ENCODE data around the gene OPHN1.
"Not testable (repeated sequence)": the region's sequence is repeated elsewhere in the genome, so short reads cannot be mapped to it uniquely, and the experiment has no call there.

The OPHN1 gene

DNA sequence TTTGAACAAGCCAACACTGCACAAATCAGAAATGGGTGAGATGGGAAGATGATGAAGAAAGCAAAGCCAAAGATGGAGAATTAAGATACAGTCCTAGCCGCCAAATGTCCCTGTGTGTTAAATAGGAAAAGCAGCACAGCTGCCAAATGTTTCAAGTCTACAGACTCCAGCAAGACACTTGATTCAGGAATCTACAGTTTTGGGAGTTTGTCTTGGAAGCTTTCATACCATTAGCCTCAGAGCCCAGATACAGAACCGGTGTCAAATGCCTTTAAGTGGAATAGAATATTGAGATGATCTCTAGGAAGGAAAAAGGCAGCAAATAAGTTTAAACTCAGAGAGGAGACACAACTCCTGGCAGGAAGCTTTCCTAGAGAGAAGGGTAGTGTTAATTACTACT, 30.3 kb downstream of the OPHN1 start:
- ChIA-PET POLR2A (no interaction called here), CTCF (no interaction called here)
- TF ChIP-seq, protein P1, sequence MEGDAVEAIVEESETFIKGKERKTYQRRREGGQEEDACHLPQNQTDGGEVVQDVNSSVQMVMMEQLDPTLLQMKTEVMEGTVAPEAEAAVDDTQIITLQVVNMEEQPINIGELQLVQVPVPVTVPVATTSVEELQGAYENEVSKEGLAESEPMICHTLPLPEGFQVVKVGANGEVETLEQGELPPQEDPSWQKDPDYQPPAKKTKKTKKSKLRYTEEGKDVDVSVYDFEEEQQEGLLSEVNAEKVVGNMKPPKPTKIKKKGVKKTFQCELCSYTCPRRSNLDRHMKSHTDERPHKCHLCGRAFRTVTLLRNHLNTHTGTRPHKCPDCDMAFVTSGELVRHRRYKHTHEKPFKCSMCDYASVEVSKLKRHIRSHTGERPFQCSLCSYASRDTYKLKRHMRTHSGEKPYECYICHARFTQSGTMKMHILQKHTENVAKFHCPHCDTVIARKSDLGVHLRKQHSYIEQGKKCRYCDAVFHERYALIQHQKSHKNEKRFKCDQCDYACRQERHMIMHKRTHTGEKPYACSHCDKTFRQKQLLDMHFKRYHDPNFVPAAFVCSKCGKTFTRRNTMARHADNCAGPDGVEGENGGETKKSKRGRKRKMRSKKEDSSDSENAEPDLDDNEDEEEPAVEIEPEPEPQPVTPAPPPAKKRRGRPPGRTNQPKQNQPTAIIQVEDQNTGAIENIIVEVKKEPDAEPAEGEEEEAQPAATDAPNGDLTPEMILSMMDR (IDR thresholded peaks at IDR 0.05; ENCODE audit: control extremely low read depth, extremely low read depth, low read depth, missing control alignments): no peak
- DNase-seq (ENCODE audit: extremely low spot score): no peak

DNA sequence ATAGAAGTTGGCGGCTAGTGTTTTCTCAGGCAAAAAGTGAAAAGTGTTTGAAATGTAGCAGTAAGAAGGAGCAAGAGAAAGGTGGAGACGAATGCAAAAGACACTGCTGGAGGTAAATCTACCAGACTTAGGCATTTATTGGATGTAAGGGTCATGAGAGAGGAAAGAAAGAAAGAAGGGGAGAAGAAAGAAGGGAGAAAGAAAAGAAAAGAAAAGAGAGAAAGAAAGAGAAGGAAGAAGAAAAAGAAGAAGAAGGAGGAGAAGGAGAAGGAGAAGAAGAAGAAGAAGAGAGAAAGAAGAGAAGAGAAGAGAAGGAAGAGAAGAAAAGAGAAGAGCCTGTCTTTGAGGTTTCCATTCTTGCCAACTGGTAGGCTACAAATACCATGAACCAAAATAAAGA, 31.2 kb downstream of the OPHN1 start:
- POLR2A ChIA-PET: no interaction called here
- DNase-seq (ENCODE audit: extremely low spot score): no peak
- CTCF ChIA-PET: no interaction called here
- TF ChIP-seq, protein P1 (IDR thresholded peaks at IDR 0.05; ENCODE audit: control extremely low read depth, extremely low read depth, low read depth, missing control alignments): no peak

DNA sequence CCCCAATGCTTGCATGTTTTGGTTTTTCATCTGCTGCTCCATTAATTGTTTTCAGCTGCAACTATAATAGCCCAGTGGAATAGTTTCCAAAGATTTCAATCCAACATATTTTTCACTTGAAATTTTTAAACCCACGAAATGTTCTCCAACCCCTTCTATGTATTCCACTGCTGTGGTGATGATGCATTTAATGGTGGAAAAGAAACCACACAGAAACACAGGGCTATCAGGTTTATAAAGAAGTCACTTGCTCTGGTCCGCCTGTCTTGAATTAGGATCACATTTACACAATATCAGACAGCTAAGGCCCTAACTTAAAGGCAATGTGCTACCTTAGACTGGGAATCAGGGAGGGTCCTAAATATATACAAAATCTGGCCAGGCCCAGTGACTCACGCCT, 35.0 kb downstream of the OPHN1 start:
- DNase-seq (ENCODE audit: extremely low spot score): no peak
- CTCF ChIA-PET: no interaction called here
- TF ChIP-seq, protein P1 (IDR thresholded peaks at IDR 0.05; ENCODE audit: control extremely low read depth, extremely low read depth, low read depth, missing control alignments): no peak
- POLR2A ChIA-PET: no interaction called here

DNA sequence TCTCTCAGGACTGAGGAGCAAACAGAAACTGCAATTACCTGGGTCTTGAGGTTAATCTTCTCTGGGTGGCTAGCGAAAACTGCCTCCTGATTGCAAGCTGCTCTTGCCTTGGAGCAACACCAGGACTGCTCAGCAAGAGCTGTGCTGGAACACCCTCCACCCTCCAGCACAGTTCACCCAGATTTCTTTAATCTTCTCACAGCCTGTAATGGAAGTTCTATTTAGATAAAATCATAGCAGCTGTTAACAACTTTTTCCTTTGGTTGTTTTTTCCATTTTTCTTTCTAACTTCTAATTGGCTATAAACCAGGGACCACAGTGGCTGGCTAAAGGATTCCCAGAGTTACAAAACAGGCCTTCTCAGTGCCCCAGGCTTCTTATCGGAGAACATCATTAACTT, 36.3 kb downstream of the OPHN1 start:
- TF ChIP-seq, protein P1 (IDR thresholded peaks at IDR 0.05; ENCODE audit: control extremely low read depth, extremely low read depth, low read depth, missing control alignments): no peak
- CTCF ChIA-PET: no interaction called here
- POLR2A ChIA-PET: no interaction called here
- DNase-seq (ENCODE audit: extremely low spot score): no peak

DNA sequence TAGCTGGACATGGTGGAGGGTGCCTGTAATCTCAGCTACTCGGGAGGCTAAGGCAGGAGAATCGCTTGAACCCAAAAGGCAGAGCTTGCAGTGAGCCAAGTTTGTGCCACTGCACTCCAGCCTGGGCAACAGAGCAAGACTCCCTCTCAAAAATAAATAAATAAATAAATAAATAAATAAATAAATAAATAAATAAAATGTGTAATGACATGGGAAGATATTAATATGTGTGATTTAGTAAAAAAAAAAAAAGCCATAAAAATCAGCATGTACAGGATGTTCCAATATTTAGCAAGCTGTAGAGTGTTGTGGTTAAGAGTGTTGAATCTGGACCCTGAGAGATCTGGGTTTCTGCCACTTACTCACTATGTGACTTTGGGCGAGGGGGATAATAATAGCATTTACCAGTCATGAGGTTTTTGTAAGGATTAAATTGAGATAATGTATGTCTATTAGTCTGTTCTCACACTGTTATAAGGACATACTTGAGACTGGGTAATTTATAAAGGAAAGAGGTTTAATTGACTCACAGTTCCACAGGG, 43.8 kb downstream of the OPHN1 start:
- CTCF ChIA-PET; DNase-seq (ENCODE audit: extremely low spot score); POLR2A ChIA-PET: not testable (repeated sequence)

DNA sequence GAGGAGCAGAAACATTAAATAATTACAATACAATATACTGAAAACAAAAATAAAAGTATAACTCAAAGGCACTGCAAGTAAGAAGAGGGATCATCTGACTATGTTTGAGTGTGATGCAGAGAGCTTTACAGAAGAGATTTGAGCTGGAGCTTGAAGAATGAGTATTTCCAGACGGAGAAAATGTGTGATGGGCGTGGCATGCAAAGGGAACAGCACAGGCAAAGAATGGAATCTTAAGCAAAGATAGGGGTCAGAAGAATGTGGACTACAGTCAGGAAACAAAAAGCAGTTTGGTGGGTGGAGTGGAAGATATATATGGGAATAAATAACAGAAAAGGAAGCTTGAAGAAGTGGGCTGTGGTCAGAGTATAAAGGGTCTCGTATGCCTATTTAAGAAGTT, 45.5 kb downstream of the OPHN1 start:
- TF ChIP-seq, protein P1 (IDR thresholded peaks at IDR 0.05; ENCODE audit: control extremely low read depth, extremely low read depth, low read depth, missing control alignments): no peak
- ChIA-PET POLR2A (no interaction called here), CTCF (no interaction called here)
- DNase-seq (ENCODE audit: extremely low spot score): no peak

DNA sequence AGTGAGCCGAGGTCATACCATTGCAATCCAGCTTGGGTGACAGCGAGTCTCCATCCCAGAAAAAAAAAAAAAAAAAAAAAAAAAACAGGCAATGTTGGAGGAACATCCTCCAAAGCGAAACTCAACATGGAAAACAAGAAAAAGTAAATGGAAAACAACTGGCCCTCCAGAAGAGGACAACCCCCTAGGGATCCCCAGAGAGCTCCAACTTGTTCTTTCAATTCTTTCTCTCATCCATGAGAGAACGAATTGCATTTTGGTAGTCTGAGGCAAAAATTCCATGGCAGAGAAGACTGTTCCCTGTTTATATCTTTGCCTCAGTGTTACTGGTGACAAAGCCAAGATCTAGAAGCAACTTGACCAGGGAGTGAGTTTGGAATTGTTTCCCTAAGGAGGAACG, 49.8 kb downstream of the OPHN1 start:
- POLR2A ChIA-PET: no interaction called here
- TF ChIP-seq, protein P1 (IDR thresholded peaks at IDR 0.05; ENCODE audit: control extremely low read depth, extremely low read depth, low read depth, missing control alignments): no peak

DNA sequence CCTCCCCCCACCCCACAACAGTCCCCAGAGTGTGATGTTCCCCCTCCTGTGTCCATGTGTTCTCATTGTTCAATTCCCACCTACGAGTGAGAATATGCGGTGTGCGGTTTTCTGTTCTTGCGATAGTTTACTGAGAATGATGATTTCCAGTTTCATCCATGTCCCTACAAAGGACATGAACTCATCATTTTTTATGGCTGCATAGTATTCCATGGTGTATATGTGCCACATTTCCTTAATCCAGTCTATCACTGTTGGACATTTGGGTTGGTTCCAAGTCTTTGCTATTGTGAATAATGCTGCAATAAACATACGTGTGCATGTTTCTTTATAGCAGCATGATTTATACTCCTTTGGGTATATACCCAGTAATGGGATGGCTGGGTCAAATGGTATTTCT, 55.7 kb downstream of the OPHN1 start:
- POLR2A ChIA-PET; DNase-seq (ENCODE audit: extremely low spot score); CTCF ChIA-PET: not testable (repeated sequence)

More for the DNA sequence above, 49.8 kb downstream of the OPHN1 start:
- DNase-seq (ENCODE audit: extremely low spot score): no peak
- CTCF ChIA-PET: no interaction called here

Data from GM10248 (cell line).